UCSD-AML1 (cell line): ENCODE measurements around the gene EPB41L4B.
"Not testable (repeated sequence)": the region's sequence is repeated elsewhere in the genome, so short reads cannot be mapped to it uniquely, and the experiment has no call there.

Source experiments
- DNase-seq: peaks from one replicate; lab custom pipeline; 2025; ENCODE audit not compliant: unreplicated experiment; lab: John Stamatoyannopoulos, UW

Gene EPB41L4B

DNA sequence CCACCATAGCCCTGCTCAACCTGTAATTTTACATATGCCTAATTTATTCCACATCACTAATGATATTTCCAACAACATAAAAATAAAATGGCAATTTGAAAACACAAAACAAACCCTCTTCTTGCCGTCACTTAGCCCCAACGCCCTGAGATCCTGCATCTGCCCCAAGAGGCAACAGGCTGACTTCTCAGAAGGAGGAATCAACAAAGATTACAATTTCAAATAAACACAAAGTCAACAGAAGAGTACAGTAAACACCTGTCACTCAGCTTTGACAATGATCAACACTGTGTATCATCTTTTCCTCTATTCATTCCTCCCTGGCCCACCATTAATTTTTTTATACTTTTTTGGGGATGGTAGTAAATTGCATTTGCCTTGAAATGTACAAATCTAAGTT lies 19.8 kb downstream of the EPB41L4B start:
- no peak for DNase-seq

DNA sequence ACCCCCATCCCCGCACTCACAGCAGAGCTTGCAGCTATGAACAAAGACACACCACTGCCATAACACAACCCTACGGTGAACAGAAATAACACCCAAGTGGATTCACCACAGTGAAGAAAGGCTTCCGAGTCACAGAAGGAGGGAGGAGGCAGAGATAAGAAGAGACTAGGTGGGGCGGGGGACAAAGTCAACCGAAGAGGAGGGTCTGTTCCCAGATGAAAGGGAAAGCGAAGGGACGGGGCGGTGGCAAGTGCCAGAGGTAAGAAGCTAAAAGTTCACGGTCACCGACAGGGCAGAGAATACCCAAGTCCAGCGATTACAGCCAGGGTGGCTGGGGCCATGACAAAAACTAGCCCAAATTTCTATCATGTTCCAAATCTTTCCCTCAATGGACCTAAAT lies 21.0 kb downstream of the EPB41L4B start:
- no peak for DNase-seq

DNA sequence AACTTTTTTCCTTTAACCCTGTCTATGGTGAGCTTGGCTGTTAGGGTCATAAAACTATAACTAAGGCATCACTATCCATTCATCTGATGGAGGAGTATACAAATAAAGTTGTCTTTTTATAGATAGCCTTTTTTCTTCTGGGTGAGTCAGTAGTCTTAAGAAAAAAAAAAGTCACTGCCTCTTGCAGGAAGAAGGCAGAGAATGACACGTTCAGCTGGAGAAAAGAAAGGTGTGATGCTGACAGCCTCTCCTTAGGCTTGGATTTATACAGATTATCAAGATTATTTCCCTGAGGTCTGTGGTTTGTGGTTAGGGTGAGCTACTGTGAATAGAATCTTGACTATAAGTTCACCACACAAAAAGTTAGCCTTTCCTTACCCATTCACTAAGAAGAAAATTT lies 23.0 kb downstream of the EPB41L4B start:
- no peak for DNase-seq

DNA sequence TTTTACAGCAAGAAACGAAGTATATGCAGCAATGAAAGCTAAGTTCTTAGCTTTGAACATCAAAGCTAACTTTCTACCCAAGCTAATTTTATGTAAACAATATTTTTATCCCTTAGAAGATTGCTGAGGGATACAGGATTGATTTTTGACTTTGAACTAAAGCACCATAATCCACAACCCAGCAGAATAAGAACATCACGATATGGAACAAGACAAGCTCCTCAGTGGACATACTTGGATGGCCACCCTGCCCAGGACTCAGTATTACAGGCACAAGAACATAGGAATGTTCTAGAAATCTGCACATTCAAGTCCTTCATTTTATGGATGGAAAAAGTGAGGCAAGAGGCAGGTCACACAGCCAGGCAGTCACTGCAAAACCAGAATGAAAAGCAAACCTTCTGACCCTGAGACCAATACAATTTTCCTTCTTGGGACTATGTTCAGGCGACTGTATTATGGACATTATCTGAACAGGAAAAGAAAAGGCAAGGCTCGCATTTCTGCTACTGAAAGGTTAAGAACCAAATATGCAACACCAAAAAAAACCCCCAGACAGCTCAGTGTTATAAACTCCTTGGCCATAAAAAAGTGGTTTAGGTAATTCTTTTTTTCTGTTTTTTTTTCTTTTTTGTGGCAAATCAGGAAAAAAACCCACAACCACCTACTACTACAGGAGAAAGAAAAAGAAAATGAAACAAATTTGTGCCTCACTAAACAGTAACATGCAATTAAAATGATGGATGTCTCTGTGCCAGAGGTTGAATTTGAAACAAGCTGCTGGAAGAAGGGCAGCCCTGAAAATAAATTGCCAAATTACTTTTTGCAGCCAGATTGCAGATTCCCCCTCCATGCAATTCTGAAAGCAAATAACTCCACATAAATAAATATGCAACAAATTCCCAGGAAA lies 25.4 kb downstream of the EPB41L4B start:
- DNase-seq = no peak

DNA sequence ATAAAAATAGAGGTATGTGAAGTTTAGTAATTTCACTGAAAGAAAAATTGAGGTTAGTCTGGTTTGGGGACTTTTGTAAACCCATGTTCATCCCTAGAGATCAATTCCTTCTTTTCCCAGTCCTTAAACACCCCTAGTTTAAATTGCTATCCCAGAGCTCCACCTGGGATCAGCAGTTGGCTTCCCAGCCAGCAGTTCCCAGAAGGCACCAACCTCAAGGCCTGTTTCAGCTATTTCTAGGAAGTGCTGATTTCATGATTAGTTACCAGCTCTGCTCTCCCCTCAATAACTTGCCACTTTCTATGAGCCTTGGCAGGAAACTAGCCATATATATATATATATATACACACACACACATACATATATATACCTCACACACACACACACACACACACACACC lies 30.5 kb downstream of the EPB41L4B start:
- no peak for DNase-seq

DNA sequence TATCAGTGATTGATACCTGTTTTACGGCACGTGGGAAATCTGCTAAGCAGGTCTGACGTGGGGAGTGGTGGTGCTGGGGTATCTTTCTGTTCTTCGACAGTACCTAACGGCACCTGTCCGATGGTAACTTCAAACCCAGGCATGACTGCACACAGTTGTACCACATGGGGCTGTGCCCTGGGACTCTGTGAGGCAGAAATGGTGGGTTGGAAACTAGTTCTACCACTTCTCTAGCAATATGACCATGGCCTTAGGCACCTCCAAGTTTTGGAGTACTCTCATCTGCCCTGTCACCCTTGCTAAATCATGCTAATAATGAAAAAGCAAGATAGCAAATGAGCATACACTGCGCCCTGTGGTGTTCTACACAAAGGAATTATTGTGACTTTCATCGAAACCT lies 30.9 kb downstream of the EPB41L4B start:
- no peak for DNase-seq

DNA sequence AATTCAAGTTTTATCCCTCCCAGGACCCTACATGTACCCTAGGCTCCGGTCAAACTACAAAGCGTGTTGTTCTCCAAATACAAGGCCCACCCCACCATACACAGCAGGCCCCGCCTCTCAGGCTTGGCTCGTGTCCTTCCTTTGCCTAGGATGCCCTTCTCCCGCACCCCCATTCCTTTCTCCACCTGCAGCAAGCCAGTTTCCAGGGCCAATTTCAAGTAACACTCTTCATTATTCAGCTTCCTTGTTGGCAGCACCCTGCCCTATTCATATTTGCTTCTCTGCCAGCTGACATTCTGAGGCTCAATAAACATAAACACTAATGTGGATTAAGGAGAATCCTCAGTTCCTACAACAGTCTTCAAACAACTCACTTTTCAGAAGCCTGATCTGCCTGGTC lies 31.7 kb downstream of the EPB41L4B start:
- DNase-seq = no peak

DNA sequence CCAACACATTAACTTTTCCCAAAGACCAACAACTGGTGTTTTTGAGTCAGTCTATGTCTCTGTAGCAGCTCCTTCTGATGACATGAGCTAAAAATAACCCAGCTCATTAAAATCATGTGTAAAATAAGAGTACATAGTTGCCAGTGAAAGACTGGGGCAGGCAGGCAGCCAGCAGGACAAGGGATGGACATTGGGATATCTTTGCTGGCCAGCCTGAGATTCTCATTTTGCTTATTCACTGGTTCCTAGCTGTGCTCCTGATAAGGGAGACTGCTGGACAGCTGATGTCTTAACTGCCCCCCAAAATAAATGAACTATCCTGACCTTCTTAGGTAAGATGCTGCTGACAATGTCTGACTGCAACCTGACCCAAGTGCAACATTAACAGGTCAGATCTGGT lies 33.9 kb downstream of the EPB41L4B start:
- no peak for DNase-seq

DNA sequence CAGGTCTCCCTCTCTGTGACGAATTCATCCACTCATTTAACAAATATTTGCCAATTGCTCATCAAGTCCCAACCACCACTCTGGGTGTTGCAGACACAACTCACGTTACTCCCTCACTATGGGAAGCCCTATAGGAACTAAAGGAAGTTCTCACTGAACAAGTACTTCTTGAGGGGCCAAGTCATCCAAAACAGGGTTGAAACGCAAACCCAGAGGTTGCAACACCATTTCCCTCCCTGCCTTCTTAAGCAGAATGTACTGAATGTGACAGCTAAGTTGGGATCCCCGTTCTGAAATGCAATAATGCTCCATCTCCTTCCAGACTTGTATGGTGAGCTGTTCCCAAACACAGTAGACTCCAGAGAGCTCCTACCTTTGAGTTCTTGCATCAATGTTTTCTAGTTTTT lies 34.3 kb downstream of the EPB41L4B start:
- DNase-seq = no peak

DNA sequence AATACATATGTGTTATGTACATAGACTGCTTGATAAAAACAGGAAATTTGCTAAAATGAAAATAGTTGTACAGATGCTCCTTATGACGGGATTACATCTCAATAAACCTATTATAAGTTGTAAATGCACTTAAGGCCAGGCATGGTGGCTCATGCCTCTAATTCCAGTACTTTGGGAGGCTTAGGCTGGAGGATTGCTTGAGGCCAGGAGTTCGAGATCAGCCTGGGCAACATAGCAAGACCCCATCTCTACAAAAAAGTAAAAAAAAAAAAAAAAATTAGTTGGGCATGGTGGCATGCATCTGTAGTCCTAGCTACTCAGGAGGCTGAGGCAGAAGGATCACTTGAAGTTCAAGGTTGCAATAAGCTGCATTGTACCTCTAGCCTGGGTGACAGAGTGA lies 37.2 kb downstream of the EPB41L4B start:
- DNase-seq = not testable (repeated sequence)

DNA sequence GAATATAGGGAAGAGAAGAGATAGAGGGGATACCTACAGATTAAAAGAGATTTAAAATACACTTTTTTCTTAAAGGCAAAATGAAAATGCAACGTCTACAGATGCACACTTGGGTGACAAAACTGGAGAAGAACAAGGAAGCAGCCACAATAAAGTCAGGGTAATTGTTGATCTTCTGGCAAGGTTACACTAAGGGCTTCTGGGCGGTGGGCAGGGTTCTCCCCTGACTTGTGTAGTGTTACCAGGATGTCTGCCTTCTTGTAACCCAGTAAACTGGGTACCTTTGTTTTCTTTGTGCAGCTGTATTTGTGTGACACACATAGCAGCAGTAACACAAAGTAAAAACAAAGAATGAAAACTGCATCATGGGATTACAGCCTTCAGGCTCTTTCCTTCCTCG lies 37.8 kb downstream of the EPB41L4B start:
- no peak for DNase-seq

DNA sequence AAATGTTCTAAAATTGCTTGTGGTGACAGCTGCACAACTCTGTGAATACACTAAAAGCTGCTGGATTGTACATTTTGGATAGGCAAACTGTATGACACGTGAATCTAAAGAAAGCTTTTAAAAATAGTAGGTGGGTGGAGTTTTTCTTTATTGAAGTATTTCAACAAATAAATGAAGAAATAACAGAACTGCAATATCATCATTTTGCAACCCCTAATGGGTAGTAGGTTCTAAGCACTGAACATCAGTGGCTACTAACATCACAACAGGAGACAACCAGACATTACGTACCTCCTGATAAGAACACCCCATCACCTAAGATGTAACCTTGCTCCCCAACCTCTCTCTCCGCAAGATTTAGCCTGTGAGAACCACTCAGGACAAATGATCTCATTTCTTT lies 38.6 kb downstream of the EPB41L4B start:
- no peak for DNase-seq

DNA sequence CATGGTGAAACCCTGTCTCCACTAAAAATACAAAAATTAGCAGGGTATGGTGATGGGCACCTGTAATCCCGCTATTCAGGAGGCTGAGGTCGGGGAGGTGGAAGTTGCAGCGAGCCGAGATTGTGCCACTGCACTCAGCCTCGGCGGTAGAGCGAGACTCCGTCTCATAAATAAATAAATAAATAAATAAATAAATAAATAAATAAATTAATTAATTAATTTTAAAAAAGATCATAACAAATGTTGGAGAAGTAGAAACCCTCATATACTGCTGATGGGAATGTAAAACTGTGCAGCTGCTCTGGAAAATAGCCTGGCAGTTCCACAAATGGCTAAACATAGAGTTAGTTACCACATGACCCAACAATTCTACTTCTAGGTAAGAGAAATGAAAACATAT lies 39.3 kb downstream of the EPB41L4B start:
- DNase-seq = no peak

DNA sequence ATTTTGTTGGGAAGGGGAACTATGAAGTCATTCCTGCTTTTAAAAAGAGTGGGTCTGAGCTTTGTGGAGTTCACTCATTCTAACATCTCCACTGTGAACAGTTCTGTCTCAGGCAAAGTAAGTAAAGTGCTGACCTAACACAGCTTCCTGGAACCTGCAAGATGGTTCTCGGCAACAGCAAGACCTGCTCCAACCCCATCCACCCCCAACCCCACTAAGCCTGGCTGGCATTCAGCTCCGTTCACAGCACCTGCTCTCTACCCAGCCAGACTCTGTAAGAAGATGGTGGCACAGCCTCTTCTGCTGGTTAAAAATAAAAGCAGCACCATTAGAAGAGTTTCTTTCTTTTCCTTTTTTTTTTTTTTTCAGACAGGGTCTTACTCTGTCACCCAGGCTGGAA lies 42.0 kb downstream of the EPB41L4B start:
- DNase-seq = no peak

DNA sequence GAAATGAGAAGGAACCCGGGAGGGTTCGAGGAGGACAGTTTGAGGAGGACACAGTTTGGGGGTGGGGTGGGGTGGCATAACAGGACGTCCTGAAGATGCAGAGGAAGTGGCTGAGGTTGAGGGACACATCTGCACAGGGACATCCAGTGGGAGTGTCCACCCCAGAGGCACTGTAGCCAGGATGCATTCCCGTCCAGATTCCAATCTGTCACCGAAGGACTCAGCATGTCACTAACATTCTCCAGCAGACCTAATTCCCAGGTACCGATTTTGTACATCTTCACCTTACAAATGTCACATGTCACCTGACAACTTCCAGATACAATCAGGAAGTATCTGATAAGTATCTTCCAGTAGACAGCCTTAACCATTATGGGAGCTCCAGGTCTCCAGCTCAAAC lies 42.6 kb downstream of the EPB41L4B start:
- no peak for DNase-seq

DNA sequence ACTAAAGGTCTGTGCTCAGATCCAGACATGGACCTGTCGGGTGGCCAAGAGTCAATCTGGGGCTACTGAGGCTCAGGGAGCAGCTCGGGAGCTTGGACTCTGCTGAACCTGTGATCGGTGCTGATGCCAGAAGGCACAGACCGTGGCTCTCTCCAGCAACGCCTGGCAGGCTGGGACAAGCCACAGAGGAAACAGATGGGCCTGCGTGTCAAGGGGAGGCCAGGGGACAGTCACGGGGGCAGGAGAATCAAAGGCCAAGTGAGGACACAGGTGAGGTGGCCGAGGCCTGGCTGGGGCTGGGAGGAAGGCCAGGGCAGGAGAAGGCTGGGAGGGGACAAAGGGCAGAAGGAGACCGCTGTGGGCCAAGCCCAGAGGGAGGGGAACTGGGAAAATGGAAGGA lies 43.4 kb downstream of the EPB41L4B start:
- no peak for DNase-seq

DNA sequence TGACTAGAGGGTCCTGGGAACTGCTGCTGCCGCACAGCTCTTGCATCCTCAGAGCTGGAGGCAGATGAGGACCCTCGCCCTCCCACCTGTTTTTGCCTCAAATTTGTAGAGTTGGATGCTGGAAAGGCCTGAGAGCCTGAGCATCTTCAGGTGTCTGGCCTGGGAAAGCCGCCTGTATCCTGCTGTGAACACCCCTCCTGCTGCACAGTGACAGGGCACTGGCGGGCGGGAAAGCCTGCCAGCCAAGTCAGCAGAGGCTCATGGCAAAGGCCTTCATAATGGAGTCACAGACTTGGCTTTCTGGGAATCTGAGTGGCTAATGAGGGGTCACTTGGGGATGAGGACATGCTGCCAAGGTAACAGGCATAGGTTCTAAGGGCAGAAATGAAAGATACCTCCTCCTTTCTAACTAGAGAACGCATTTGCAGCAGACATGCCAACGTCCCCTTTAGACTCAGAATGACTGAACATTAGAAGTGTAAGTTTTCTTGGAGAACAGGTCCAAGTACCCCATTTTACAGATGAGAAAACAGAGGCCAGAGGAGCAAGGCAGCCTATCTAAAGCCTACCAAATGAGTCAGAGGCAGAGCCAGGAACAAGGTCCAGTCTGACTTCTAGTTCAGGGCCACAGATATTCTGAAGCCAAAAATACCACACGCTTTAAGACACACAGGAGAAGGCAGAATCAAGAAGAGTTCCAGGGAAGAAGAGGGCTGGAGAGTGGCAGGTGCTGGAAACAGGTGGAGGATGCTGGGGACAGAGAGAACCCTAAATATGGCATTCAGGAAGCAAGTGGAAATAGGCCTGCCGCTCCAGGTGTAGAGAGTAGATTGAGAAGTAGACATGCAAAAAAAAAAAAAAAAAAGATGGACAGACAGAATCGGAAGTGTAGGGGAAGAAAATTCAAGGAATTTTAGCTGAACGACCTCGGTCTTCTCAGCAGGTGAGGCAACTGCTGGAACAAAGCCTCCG lies 44.1 kb downstream of the EPB41L4B start:
- no peak for DNase-seq

DNA sequence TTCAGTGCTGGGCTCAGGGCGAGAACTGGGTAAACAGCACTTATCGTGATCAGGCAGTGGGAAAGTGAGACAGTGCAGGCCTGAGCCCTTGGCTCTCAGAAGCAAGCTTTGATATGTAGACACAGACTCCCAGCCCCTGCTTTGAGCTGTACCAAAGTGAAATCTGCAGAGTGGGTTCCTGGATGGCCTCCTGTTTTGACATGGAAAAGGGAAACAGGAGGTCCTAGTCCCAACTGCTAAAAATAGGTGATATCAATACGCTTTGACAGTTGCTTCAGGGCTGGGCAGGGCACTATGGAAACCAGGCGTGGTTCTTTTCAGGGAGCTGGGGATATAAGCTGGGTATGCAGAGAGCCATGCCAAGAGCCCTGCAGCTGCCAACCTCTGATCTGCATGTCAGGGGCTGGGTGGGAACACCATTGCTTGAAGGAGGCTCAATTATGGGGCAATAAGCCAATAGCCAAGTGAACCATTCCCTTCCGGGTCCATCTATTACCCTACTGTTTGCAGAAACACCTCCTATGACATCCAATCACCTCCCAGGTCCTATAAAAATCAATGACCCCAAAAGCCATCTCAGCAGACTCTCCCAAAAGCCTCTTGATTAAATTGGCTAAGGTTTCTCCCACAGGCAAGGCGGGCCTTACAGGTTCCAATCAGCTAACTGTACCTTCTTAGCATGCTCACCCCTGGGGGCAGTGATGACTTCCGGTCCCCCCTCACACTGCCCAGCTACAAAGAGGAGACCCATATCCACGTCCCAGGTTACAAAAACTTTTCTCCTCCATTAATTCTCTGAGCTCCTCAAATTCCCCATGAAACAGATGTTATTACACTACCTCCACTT lies 45.8 kb downstream of the EPB41L4B start:
- no peak for DNase-seq

DNA sequence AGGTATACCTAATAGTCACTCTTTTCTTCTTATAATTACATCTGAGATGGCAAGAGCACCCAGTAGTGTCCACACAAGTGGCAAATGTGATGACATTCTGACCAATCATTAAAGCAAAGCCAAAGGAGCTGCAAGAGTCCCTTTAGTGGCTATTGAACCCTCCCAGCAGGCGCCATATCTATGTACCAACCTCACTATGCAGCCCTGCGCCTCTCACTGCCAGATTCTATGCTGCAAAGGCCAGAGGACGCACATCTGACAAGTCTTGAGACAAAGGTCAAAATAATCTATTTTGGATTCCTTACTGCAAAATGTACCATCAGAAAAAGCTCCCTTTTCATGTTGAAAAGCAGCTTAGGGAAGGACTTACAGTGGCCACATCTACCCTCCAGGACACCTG lies 47.0 kb downstream of the EPB41L4B start:
- no peak for DNase-seq

DNA sequence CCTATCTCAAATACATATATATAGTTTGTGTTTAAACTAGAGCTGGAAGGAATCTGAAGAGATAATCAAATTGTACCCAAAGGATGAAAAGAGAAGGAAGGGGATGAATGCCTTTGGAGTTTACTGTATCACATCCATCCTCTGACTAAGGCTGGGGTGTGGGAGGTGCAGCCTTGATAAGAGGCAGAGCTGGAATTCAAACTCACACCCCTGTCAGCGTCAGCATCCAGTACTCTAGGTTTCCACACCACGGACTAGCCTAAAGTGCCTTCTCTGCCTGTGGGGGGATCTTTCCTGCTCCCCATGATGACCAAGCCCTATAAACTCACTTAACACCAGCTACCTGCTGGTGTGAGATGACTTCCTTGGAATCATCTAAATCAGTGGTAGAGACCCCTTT lies 48.1 kb downstream of the EPB41L4B start:
- no peak for DNase-seq

DNA sequence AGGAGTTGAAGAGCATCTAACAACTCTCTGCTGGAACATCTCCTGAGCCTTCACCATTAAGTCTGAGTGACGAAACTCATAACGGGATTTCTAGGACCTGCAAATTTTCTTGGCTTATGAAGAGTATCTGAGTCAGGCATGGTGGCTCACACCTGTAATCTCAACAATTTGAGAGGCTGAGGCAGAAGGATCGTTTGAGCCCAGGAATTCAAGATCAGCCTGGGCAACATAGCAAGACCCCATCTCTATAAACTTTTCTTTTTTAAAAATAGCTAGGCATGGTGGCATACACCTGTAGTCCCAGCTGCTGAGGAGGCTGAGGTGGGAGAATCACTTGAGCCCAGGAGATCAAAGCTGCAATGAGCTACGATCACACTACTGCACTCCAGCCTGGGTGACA lies 48.8 kb downstream of the EPB41L4B start:
- DNase-seq = no peak
